Measurements from ENCODE around the gene FANK1.

- TF ChIP-seq CTCF (IDR thresholded peaks at IDR 0.05), result no peak
- no peak for TF ChIP-seq EZH2phosphoT487 (IDR thresholded peaks at IDR 0.05)
- no peak for TF ChIP-seq EZH2 (IDR thresholded peaks at IDR 0.05)
Observed at GRCh38 chr10:125940515-125940914, 44.2 kb downstream of the FANK1 start.

Measured in neural progenitor cell (in vitro differentiated cells).